HG03565 (cell line): ENCODE results near the gene ZNF628.
"Not testable (repeated sequence)": the region's sequence is repeated elsewhere in the genome, so short reads cannot be mapped to it uniquely, and the experiment has no call there.

ENCODE experiments used
- ATAC-seq: cut with Tn5 transposase; IDR thresholded peaks from one replicate; pipeline ENCODE4 v1.9.1; 2021; ENCODE audit warnings: mild to moderate bottlenecking, moderate library complexity; ENCODE audit not compliant: unreplicated experiment

Gene ZNF628

DNA sequence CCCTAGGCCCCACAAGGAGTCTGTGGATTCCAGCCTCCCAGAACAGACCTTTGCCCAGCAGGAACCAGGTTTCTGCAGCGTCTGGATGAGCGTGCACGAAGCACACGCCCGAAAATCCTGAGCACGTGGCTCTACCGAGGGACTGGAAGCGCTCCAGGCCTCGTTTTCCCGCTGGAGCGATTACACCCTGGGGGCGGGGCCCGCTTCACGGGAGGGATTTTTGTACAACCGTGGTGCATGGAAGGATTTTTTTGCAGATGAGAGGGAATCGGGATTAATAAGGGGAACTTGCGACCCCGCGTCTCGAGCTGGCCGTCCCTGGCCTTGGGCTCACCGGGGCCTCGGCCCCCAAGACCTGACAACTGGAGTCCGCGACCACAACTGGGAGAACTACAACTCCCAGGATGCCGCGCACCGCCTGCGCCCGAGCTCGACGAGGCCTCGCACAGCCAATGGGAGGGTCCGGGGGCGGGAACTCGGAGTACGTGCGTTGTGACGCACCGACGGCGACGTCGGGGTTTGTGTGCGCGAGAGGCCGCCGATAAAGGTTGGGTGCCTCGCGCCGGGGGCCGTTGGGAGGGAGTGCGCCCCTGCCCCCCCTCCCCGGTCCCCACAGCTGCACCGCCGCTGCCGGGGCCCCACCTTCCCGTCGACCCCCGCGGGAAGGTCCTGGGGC is at the start of gene ZNF628:
Gene ZNF628 (plus strand): TSS at position 518 of the 676 bp plus-strand sequence. CDS start 3,294 bp downstream, outside the sequence.
- ATAC-seq = peak; percentile 85

DNA sequence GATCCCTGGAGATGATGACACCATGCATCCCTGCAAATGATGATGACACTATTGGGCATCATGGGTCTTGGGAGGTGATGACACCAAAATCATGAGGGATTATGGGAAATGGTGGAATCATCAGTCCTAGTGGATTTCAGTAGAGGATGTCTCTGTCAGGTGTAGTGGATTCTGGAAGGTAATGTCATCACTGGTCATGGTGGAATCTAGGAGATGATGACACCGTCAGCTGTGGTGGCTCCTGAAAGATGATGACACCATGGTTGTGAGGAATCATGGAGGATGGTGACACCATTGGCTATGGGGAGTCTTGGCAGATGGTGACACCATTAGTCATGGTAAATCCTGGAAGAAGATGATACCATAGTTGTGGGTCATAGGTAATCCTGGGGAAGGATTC is 45.2 kb upstream of the ZNF628 start:
- no peak for ATAC-seq

DNA sequence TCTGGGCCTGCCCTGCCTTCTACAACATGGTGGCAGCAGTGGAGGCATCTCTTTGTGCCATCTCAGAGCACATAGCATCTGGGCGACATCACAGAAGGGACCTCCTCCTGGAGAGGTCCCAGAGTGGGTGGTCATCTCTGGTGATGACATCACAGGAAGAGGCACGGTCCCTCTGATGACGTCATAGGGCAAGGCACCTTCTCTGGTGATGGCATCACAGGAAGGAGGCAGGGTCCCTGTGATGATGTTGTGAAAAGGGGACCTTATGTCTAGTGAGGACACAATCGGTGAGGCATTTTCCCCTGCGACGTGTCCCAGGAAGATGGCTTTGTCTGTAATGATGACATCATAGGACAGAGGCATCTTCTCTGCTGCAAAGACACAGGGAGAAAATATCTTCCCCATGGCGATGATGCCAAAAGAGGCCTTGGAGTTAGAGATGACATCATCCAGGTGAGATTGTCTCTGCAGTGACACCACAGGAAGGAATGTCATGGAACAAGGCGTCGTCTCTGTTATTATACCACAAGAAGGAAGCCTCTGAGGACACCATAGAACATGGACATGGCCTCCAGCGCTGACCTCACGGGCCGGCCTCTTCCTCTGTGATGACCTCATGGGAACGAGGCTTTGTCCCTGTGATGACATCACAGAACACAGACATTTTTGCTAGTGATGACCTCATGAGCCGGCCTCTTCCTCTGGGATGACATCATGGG is 44.0 kb upstream of the ZNF628 start:
- no peak for ATAC-seq

DNA sequence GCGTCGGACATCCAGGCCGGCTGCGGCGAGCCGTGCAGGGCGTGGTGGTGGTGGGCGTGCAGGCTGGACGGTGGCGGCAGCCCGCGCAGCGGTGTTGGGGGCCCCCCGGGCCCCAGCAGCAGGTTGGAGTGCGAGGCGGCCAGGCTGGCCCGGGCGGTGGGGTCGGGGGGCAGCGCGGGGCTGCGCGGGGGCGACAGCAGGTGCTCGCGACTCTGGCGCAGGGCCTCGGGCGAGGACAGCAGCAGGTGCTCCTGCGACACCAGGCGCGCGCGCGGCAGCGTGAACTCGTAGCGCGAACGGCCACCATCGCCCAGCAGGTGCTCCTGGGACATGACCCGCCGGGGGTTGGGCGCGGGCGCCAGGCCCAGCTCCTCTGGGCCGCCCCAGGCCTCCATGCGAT is 43.1 kb upstream of the ZNF628 start:
- no peak for ATAC-seq

DNA sequence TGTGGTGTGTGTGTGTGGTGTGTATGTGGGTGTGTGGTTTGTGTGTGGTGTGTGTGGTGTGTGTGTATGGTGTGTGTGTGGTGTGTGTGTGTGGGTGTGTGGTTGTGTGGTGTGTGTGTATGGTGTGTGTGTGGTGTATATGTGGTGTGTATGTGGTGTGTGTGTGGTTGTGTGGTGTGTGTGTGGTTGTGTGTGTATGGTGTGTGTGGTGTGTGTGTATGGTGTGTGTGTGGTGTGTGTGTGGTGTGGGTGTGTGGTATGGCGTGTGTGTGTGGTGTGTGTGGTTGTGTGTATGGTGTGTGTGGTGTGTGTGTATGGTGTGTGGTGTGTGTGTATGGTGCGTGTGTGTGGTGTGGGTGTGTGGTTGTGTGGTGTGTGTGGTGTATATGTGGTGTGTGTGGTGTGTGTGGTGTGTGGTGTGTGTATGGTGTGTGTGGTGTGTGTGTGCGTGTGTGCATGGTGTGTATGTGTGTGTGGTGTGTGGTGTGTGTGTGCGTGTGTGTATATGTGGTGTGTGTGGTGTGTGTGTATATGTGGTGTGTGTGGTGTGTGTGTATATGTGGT is 42.0 kb upstream of the ZNF628 start:
- ATAC-seq = no peak

DNA sequence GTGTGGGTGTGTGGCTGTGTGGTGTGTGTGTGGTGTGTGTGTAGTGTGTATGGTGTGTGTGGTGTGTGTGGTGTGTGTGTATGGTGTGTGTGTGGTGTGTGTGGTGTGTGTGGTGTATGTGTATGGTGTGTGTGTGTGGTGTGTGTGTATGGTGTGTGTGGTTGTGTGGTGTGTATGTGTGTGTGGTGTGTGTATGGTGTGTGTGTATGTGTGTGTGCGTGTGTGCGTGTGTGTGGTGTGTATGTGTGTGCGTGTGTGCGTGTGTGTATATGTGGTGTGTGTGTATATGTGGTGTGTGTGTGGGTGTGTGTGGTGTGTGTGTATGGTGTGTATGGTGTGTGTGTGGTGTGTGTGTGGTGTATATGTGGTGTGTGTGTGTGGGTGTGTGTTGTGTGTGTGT is 41.4 kb upstream of the ZNF628 start:
- ATAC-seq = no peak

DNA sequence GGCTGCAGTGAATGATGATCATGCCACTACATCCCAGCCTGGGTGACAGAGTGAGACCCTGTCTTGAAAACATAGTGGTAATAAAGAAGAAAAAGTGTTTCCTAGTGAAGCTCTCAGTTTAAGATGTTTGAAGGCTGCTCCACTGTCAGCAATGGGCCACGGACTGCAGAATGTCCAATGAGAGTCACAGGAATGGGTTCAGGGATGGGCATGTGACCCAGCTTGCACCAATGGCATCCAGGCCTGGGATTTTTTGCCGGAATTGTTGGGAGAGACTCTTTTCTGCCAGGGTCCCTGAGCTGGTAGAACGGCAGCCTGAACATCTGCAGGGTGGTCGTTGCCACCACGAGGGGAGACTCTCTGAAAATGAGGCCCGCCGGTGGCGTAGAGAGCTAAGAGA is 39.6 kb upstream of the ZNF628 start:
- no peak for ATAC-seq

DNA sequence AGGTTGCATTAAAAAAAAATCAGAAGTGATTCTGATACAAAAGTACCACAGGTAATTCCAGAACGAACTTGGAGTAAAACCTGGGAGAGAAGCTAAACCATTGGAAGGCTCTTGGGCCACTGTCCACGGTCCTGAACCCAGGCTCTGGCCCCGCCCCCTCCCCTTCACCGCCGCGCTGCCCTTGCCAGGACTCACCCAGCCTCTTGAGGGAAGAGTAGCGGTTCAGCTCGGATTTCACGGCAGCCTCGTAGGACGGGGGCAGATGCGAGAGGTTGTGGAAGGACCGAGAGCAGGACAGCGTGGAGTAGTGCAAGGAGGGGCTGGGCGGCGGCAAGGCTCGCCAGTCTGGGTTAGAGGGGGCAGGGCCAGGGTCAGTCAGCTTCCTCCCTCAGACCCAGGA is 39.0 kb upstream of the ZNF628 start:
- no peak for ATAC-seq

DNA sequence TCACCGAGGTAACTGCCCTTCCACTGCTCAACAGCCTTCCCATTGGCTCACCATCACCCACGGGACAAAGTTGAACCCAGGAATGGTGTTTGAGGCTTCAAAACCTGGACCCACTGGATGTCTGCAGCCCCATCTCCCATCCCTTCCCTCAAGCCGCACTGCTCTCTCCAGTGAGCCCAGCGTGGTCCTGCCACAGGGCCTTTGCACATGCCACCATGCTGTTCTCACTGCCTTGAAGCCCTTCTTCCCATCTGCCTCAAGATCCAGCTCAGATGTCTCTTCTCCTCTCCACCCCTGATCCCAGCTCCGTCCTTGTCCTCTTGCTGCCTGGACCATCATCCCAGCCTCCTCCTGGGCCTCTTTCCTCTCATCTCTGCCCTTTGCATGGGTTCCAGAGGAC is 37.4 kb upstream of the ZNF628 start:
- ATAC-seq = no peak

DNA sequence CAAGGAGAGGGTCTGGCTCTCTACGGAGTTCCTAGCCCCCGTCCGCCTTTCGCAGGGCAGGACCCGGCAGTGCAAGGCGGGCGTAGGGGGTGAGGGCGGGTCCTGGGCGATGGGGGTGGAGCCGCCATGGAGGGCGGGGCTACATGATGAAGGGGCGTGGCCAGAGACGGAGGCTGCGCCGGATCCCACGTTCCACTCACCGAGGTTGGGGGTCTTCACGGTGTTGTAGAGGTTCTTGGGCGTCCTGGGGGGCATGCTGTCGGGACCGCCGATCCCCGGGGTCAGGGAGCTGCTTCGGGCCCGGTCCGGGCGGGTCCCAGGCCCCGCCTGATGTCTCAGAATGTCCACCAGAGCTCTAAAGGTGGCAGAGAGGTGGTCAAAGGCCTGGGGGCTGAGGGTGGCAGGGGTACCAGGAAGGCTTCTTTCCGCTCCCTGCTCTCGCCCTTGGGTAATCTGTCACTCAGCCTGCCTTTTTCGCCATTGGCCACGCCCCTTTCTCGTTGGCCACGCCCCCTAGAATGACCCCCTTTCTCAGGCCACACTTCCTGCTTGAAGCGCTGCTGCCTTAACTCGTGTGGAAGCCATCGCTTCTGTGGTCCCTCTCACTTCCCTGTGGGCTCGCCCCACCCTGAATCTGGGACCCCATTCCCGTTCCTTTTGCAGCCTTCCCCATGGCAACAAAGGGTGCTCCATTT is 35.9 kb upstream of the ZNF628 start:
- ATAC-seq = no peak

DNA sequence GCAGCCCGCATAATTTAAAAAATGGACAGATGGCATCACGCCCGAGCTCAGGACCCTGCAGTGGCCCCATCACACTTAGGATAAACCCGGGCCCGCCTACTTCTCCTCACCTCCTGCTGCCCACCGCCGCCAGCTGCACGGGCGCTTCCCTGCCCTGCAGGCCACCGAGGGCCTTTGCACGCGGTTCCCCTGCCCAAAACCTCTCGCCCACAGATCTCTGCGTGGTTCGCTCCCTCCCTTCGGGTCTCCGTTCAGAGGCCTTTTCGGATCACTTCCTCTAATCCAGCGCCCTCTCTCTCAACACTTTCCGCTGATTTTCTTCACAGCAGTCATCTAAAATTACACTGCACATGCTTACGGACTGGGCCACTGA is 35.1 kb upstream of the ZNF628 start:
- ATAC-seq = no peak

DNA sequence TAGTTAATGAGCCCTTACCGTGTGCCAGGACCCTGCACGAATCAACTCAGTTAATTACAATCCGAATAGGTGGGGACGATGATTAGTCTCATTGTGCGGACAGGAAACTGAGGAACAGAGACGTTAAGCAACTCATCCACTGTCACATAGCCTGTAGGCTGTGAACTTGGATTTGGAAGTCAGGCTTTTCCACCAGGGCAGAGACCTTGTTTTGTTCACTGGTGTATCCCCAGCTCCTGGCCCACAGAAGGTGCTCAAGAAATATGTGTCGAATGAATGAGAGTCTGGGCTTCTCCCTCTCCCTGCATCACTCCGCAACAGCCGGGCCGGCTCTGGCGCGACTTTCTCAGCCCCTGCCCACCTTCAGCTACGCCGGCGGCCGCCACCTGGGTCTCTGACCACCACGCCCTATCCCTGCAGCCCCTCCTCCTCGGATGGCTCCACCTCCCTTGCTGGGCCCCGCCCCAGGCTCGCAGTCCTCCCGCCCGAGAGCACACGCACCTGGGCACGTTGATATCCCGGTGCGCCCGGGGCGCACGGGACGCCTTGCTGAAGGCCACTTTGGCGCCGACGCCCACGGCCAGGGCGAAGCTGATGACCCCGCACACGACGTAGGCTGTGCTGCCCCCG is 34.6 kb upstream of the ZNF628 start:
- no peak for ATAC-seq

DNA sequence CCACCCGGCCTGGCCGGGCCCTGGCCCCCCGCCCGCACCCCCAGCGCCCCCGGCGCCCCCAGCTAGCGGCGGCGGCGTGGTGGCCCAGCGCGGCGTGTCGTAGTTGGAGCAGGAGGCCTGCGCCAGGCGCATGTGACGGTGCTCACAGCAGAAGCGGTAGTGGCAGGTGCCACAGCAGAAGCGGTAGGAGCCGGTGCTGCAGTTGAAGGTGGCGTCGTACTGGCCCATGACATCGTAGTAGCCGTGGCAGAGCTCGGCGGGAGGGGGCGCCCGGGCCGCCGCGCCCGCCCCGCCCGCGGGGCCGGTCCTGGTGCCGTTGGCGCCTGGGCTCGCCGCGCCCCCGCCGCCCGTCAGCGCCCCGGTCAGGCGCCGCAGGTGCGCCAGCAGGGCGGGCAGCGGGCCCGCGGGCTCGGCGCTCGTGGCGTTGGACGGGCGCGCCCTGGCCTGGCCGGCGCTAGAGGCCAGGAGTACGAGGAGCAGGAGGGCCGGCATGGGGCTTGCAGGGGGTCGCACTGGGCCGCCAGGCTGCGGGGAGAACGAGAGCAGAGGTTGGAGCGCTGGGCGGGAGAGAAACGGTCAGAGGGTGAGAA is 34.0 kb upstream of the ZNF628 start:
- no peak for ATAC-seq

DNA sequence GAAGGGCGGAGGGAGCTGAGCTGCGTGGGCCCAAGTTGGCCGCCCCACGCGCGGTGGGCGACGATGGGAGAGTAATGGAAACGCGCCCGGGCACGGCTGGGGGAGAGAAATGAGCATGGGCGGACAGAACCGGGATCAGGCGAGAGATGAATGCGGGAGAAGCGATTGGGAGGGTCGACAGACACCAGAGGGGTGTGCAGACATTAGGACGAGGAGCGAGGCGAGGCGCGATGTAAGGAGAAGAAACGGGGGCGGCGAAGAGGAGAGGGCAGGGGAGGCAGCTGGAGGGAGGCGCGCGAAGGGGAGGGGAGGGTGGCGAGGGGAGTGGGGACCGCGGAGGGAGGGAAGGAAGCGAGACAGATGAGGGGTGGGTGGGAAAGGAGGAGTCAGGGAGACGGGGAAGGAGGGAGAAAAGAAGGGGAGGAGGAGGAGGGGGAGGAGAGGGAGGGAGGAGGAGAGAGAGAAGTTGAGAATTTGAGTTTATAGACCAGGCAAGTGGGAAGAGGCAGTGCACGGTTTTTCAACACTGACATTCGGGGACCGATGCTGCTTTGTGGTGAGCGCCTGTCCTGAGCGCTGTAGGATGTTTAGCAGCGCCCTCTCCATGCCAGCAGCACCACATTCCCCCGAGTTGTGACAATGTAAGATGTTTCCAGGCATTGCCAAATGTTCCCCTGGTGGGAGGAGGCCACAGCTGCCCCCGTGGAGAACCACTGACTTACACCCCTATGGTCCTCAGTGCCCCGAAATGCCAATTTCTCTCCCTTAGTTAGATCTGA is 33.2 kb upstream of the ZNF628 start, which contains the start of gene SHISA7:
Gene SHISA7 (minus strand): TSS at position 256 of the 779 bp plus-strand sequence. CDS start 437 bp downstream, outside the sequence.
- ATAC-seq = no peak

DNA sequence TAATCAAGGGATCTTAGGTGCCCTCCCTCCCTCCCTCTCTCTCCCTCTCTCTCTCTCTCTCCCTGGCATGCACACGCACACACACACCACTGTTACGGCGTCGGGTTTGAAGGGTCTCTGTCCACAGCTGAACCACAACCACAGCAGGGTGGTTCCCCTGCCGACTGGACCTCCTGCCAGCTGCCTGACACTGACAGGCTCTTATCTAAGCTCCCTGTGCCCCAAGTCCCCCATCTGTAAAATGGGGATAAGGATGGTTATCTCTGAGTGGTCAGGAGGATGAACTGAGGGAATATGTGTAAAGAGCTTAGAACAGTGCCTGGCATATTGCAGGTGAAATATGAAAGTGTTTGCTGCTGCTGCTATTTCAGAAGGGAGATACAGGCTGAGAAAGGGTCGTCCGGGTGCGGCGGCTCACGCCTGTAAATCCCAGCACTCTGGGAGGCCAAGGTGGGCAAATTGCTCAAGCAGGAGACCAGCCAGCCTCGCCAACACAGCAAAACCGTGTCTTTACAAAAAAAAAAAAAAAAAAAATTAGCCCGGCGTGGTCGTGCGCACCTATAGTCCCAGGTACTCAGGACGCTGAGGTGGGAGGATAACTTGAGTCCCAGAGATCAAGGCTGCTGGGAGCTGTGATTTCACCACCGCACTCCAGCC is 32.5 kb upstream of the ZNF628 start:
- ATAC-seq = no peak

DNA sequence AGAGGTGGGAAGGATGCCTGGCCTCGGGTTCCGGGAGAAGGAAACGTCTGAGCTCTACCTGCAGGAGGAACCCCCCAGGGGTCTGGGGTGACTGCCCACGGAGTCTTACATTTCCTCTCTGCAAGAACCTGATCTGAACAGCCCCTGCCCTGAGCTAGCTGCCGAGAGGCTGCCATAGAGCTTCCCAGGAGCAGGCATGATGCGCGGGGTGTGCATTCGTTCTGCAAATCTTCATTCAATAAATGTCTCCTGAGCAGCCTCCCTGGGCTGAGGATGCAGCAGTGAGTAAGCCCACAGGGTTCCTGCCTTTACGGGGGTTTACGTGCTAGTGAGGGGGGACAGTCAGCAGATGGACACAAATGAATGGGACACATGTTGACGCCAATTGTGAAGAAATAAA is 31.8 kb upstream of the ZNF628 start:
- ATAC-seq = no peak

DNA sequence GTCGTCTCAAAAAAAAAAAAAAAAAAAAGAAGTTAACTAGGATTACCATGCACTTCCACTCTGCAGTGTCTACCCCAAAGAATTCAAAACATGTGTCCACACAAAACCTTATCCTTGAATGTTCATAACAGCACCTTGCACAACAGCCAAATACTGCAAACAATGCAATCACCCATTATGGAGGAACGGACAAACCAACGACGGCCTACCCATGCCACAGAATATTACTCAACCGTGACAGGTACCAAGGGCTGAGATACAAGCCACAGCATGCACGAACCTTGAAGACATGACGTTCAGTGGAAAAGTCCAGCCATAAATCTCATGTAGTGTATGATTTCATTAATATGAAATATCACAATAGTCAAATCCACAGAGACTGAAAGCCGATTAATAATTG is 30.4 kb upstream of the ZNF628 start:
- no peak for ATAC-seq

DNA sequence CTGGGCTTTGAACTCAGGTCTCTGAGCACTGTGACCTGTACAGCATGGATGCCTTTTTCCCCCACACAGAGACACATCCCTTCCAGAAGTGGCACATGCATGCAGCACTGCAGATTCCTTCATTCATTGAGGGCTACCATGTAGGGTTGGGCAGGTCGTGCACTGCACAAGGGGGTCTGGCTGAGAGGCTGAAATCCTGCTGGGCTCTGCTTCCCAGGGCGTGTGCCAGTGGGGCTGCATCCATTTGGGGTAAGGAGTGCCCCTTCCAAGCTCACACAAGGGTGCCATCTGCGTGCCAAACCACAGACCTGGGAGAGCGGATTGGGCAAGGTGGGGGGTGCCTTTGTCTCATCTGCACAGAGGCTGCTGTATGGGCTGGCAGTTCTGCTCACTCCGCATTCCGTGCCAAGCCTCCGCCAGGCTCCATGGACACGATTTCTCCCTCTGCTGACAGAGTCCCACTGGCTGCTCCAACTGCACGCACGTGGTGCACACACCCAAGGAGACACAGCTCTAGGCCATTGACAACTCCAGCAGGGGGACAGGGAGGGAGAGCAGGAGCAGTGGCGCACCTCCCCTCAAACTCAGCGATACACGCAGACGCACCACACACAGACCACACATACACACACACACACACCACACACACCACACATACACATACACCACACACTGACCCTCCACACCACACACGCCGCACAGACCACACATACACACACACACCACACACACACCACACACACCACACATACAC is 28.8 kb upstream of the ZNF628 start:
- no peak for ATAC-seq

DNA sequence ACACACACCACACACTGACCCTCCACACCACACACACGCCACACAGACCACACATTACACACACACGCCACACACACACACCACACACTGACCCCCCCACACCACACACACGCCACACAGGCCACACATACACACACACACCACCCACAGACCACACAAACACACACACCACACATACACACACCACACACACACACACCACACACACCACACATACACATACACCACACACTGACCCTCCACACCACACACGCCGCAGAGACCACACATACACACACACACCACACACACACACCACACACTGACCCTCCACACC is 28.3 kb upstream of the ZNF628 start:
- not testable (repeated sequence) for ATAC-seq
